ENCODE results near the gene LYST. TPM values are rescaled to one million over a fixed set of nuclear protein-coding genes. Genes with fewer than 3 reads are reported as not detected.
A peak's percentile ranks its signal among the peaks of the same experiment; 100 is the strongest.

Gene LYST
- polyA plus RNA-seq, 3 donors = 46.3 to 128 (median 67.9) TPM

DNA sequence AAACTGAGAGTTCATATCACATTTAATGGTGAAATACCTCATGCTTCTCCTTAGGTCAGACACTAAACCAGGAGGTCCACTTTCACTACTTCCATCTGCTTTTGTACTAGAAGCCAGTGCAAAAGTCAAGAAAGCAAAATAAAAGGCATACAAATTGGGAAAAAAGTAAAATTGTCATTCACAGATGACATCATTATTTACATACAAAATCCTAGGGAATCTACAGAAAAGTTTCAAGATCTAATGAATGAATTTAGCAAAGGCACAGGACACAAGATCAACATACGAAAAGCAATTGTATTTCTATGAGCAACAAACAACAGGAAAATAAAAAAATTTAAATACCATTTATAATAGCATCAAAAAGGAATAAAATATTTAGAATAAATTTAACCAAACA lies 41.5 kb downstream of the LYST start:
- peaks cover 89 to 98% of the 10 kb centered on the region in 2 donors for H3K36me3 ChIP-seq (replicated peaks in 1 of 2; ENCODE audit: control insufficient read depth in 1 of 2, insufficient read depth in 2 of 2, low read length in 2 of 2)
- H3K79me2 ChIP-seq (ENCODE audit: insufficient read depth, low read length) = peaks cover 100% of the 10 kb centered on the region
- no peak overlapping the region for H3K4me3 Mint-ChIP-seq
- intact Hi-C loops (cut with micrococcal nuclease) = no loop called here
- H2AFZ ChIP-seq (ENCODE audit: insufficient read depth, low read depth, low read length, poor library complexity, severe bottlenecking) = no peak overlapping the region
- H3K27ac Mint-ChIP-seq = peak overlapping the region in 3 of 7 donors; percentile 53 to 69 (median 64)
- no peaks in the 10 kb centered on the region for H3K27me3 ChIP-seq (ENCODE audit: control insufficient read depth in 2 of 2, insufficient read depth in 2 of 2, low read length in 2 of 2)
- no peaks in the 10 kb centered on the region for H3K9me3 ChIP-seq (replicated peaks in 1 of 2; ENCODE audit: control insufficient read depth in 1 of 2, insufficient read depth in 1 of 2, low read length in 2 of 2)
- H3K27ac ChIP-seq (ENCODE audit: low read depth in 1 of 2, low read length in 2 of 2) = peak overlapping the region in 1 of 2 donors; percentile 23
- no peak overlapping the region for H3K4me3 ChIP-seq (replicated peaks in 1 of 3; ENCODE audit: low read depth in 2 of 3, low read length in 3 of 3)
- H3K9me3 Mint-ChIP-seq = no peaks in the 10 kb centered on the region
- H3K4me1 ChIP-seq (ENCODE audit: control insufficient read depth in 1 of 2, insufficient read depth in 2 of 2, low read length in 2 of 2) = peaks cover 0 to 10% of the 10 kb centered on the region in 2 donors
- H3K4me2 ChIP-seq (replicated peaks; ENCODE audit: extremely low read depth, low read length, poor library complexity, severe bottlenecking) = no peak overlapping the region
- no peak overlapping the region for H3K9ac ChIP-seq (ENCODE audit: insufficient read depth, low read length, poor library complexity, severe bottlenecking)
- H4K20me1 ChIP-seq (ENCODE audit: insufficient read depth, low read length) = peaks cover 99% of the 10 kb centered on the region
- DNase-seq = no peak
- H3K4me1 Mint-ChIP-seq = peaks cover 8% of the 10 kb centered on the region
- WGBS (ENCODE audit: insufficient coverage) = no CpG with 5 or more reads among the region's 1 CpG
- H3K27me3 Mint-ChIP-seq (ENCODE audit: low read depth in 3 of 3) = no peaks in the 10 kb centered on the region
- TF ChIP-seq, protein P1, sequence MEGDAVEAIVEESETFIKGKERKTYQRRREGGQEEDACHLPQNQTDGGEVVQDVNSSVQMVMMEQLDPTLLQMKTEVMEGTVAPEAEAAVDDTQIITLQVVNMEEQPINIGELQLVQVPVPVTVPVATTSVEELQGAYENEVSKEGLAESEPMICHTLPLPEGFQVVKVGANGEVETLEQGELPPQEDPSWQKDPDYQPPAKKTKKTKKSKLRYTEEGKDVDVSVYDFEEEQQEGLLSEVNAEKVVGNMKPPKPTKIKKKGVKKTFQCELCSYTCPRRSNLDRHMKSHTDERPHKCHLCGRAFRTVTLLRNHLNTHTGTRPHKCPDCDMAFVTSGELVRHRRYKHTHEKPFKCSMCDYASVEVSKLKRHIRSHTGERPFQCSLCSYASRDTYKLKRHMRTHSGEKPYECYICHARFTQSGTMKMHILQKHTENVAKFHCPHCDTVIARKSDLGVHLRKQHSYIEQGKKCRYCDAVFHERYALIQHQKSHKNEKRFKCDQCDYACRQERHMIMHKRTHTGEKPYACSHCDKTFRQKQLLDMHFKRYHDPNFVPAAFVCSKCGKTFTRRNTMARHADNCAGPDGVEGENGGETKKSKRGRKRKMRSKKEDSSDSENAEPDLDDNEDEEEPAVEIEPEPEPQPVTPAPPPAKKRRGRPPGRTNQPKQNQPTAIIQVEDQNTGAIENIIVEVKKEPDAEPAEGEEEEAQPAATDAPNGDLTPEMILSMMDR (IDR thresholded peaks at IDR 0.05) = no peak
- peaks cover 57 to 74% of the 10 kb centered on the region in 2 donors for H3K36me3 Mint-ChIP-seq

DNA sequence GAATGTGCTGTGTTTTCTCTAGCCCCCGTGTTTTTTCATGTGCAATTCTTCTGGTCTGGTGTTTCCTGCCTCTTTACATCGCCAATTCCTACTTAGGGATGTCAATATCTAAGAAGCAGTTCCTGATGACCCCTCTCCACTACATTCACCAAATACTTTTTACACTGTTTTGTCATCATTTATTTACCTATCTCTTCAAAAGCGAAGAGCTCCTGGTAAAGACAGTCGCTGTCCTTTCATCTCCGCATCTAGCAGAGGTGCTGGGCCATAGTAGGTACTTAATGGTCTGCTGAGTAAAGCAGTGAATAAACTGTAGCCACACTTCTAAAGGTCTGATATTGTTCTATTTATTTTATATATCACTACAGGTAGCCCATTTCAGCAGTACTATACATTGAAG lies 43.0 kb downstream of the LYST start:
- no peak overlapping the region for H3K4me3 Mint-ChIP-seq
- Histone ChIP-seq H3K27me3 (ENCODE audit: control insufficient read depth in 2 of 2, insufficient read depth in 2 of 2, low read length in 2 of 2) (no peaks in the 10 kb centered on the region), H3K4me2 (replicated peaks; ENCODE audit: extremely low read depth, low read length, poor library complexity, severe bottlenecking) (no peak overlapping the region), H3K9me3 (replicated peaks in 1 of 2; ENCODE audit: control insufficient read depth in 1 of 2, insufficient read depth in 1 of 2, low read length in 2 of 2) (no peaks in the 10 kb centered on the region), H4K20me1 (ENCODE audit: insufficient read depth, low read length) (peaks cover 99% of the 10 kb centered on the region), H3K4me1 (ENCODE audit: control insufficient read depth in 1 of 2, insufficient read depth in 2 of 2, low read length in 2 of 2) (peaks cover 0 to 10% of the 10 kb centered on the region in 2 donors), H3K36me3 (replicated peaks in 1 of 2; ENCODE audit: control insufficient read depth in 1 of 2, insufficient read depth in 2 of 2, low read length in 2 of 2) (peaks cover 84 to 98% of the 10 kb centered on the region in 2 donors), H3K4me3 (replicated peaks in 1 of 3; ENCODE audit: low read depth in 2 of 3, low read length in 3 of 3) (no peak overlapping the region), H3K79me2 (ENCODE audit: insufficient read depth, low read length) (peaks cover 100% of the 10 kb centered on the region), H3K27ac (ENCODE audit: low read depth in 1 of 2, low read length in 2 of 2) (peak overlapping the region in 1 of 2 donors; percentile 62), H3K9ac (ENCODE audit: insufficient read depth, low read length, poor library complexity, severe bottlenecking) (no peak overlapping the region), H2AFZ (ENCODE audit: insufficient read depth, low read depth, low read length, poor library complexity, severe bottlenecking) (no peak overlapping the region)
- H3K36me3 Mint-ChIP-seq = peaks cover 60 to 72% of the 10 kb centered on the region in 2 donors
- no CpG with 5 or more reads among the region's 5 CpGs for WGBS (ENCODE audit: insufficient coverage)
- intact Hi-C loops (cut with micrococcal nuclease) = no loop called here
- H3K27me3 Mint-ChIP-seq (ENCODE audit: low read depth in 3 of 3) = no peaks in the 10 kb centered on the region
- TF ChIP-seq, protein P1 (IDR thresholded peaks at IDR 0.05) = no peak
- H3K9me3 Mint-ChIP-seq = no peaks in the 10 kb centered on the region
- peak overlapping the region in 3 of 7 donors; percentile 0 to 68 (median 55) for H3K27ac Mint-ChIP-seq
- peaks cover 8% of the 10 kb centered on the region for H3K4me1 Mint-ChIP-seq
- DNase-seq = no peak

Measured in CD14-positive monocyte (primary cell).